Keratinocyte (primary cell): ENCODE data around the gene MLN.

Source experiments
- EZH2 ChIP-seq: IDR thresholded peaks from one replicate; pipeline ENCODE4 v1.6.1; 2012; ENCODE audit warnings: inconsistent platforms, mild to moderate bottlenecking, low read length, moderate library complexity
- TF ChIP-seq, protein P1 (sequence below), 3 experiments: IDR thresholded peaks in 1 of 3; conservative IDR thresholded peaks in 1 of 3; optimal IDR thresholded peaks in 1 of 3; 2 replicates in 2 of 3; 3 replicates in 1 of 3; pipeline versions ENCODE3 to v1.5.1; 2011; ENCODE audit warnings: low read length in 3 of 3, mild to moderate bottlenecking in 3 of 3, moderate library complexity in 2 of 3, control low read depth in 1 of 3, inconsistent platforms in 1 of 3; ENCODE audit not compliant: insufficient read depth in 2 of 3; ENCODE audit errors: extremely low read depth in 1 of 3

DNA sequence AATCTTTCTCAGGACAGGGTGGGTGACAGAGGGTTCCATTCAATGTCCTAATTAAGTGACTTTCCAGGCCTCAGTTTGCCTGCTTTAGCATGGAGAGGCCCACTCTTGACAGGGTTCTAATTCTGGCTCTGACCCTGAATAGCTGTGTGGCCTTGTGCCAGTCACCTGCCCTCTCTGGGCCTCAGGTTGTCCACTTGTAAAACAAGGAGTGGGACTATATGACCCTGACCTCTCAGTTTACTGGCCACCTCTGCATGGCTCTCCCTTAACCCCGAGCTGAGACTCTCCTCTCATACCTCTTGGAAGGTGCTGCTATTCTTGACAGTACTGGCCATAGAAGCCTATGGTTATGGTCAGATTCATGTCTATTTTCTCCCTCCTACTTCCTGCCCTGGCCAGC is 44.1 kb upstream of the MLN start:
- TF ChIP-seq, protein P1, sequence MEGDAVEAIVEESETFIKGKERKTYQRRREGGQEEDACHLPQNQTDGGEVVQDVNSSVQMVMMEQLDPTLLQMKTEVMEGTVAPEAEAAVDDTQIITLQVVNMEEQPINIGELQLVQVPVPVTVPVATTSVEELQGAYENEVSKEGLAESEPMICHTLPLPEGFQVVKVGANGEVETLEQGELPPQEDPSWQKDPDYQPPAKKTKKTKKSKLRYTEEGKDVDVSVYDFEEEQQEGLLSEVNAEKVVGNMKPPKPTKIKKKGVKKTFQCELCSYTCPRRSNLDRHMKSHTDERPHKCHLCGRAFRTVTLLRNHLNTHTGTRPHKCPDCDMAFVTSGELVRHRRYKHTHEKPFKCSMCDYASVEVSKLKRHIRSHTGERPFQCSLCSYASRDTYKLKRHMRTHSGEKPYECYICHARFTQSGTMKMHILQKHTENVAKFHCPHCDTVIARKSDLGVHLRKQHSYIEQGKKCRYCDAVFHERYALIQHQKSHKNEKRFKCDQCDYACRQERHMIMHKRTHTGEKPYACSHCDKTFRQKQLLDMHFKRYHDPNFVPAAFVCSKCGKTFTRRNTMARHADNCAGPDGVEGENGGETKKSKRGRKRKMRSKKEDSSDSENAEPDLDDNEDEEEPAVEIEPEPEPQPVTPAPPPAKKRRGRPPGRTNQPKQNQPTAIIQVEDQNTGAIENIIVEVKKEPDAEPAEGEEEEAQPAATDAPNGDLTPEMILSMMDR (optimal IDR thresholded peaks at IDR 0.05 in 1 of 3, IDR thresholded peaks at IDR 0.05 in 1 of 3, conservative IDR thresholded peaks at IDR 0.05 in 1 of 3; ENCODE audit: extremely low read depth in 1 of 3, insufficient read depth in 2 of 3, low read length in 3 of 3): no peak
- no peak for TF ChIP-seq EZH2
